Neutrophil (primary cell): ENCODE measurements around the gene MEIG1.
"Not testable (repeated sequence)": the region's sequence is repeated elsewhere in the genome, so short reads cannot be mapped to it uniquely, and the experiment has no call there.

Experiments
- H3K27ac ChIP-seq: fragments of 200-600 bp; sonication (generic); 2 replicates; pipeline ENCODE4 v1.5.1; 2016; ENCODE audit warnings: mild to moderate bottlenecking, moderate library complexity
- H3K27me3 ChIP-seq: fragments of 200-600 bp; sonication (generic); 2 replicates; pipeline ENCODE4 v1.6.0; 2016; ENCODE audit warnings: mild to moderate bottlenecking
- H3K36me3 ChIP-seq: fragments of 200-600 bp; sonication (generic); 2 replicates; pipeline ENCODE4 v1.5.1; 2017
- H3K4me1 ChIP-seq, 2 experiments: fragments of 200-600 bp in 1 of 2; sonication (generic) in 1 of 2; 1 replicate in 1 of 2; 2 replicates in 1 of 2; pipeline versions ENCODE4 v1.5.1 to v1.6.1; 2013 to 2016; ENCODE audit warnings: low read depth in 1 of 2, low read length in 1 of 2, mild to moderate bottlenecking in 1 of 2, moderate library complexity in 1 of 2; ENCODE audit not compliant: control insufficient read depth in 1 of 2, insufficient read depth in 1 of 2
- H3K4me3 ChIP-seq, 2 experiments: fragments of 200-600 bp in 1 of 2; sonication (generic) in 1 of 2; 1 replicate in 1 of 2; 2 replicates in 1 of 2; pipeline ENCODE4 v1.5.1; 2013 to 2016; ENCODE audit warnings: low read depth in 1 of 2, low read length in 1 of 2, mild to moderate bottlenecking in 1 of 2, moderate library complexity in 1 of 2
- H3K9me3 ChIP-seq: fragments of 200-600 bp; sonication (generic); 2 replicates; pipeline ENCODE4 v1.5.1; 2016
- TF ChIP-seq, protein P1 (sequence below): fragments of 200-600 bp; sonication (generic); IDR thresholded peaks from 2 replicates; pipeline ENCODE4 v1.5.1; 2016; ENCODE audit warnings: antibody characterized with exemption

Gene MEIG1

DNA sequence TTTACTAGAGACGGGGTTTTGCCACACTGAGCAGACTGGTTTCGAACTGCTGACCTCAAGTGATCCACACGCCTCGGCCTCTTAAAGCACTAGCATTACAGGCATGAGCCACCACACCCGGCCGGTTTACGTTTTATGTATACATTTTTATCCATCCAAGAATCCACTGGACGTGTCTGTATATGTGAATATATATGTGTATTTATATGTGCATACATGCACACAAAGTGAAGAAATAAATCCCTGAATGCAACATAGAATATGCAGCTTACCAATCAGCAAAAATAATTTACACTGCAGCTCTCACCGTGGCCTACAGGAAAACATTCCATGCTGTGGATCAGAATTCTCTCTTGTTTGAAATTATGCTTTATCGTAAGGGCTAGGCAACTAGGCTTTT lies 28.6 kb upstream of the MEIG1 start:
- Histone ChIP-seq H3K4me3 (no peak overlapping the region), H3K36me3 (peaks cover 98% of the 10 kb centered on the region), H3K9me3 (no peaks in the 10 kb centered on the region), H3K4me1 (no peaks in the 10 kb centered on the region), H3K27me3 (no peaks in the 10 kb centered on the region), H3K27ac (no peak overlapping the region)
- TF ChIP-seq, protein P1, sequence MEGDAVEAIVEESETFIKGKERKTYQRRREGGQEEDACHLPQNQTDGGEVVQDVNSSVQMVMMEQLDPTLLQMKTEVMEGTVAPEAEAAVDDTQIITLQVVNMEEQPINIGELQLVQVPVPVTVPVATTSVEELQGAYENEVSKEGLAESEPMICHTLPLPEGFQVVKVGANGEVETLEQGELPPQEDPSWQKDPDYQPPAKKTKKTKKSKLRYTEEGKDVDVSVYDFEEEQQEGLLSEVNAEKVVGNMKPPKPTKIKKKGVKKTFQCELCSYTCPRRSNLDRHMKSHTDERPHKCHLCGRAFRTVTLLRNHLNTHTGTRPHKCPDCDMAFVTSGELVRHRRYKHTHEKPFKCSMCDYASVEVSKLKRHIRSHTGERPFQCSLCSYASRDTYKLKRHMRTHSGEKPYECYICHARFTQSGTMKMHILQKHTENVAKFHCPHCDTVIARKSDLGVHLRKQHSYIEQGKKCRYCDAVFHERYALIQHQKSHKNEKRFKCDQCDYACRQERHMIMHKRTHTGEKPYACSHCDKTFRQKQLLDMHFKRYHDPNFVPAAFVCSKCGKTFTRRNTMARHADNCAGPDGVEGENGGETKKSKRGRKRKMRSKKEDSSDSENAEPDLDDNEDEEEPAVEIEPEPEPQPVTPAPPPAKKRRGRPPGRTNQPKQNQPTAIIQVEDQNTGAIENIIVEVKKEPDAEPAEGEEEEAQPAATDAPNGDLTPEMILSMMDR = no peak

DNA sequence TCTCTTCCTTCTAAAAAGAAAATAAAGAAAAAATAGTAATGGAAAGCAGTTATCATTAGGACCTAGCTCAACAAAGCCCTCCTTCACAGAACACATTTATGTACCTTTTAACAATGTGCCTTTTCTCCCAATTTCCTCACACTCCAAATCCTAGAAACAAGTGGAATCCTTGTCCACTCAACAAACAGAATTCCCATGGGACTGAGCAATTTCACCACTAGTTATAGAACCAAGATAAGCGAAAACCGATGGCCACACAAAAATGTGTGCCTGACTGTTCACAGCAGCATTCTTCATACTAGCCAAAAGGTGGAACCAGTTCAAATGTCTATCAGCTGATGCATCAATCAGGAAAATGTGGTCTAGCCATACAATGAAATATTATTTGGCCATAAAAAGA lies 22.6 kb upstream of the MEIG1 start:
- no peaks in the 10 kb centered on the region for H3K27me3 ChIP-seq
- peaks cover 72% of the 10 kb centered on the region for H3K36me3 ChIP-seq
- H3K9me3 ChIP-seq = no peaks in the 10 kb centered on the region
- no peaks in the 10 kb centered on the region for H3K4me1 ChIP-seq
- no peak overlapping the region for H3K27ac ChIP-seq
- TF ChIP-seq, protein P1 = no peak
- no peak overlapping the region for H3K4me3 ChIP-seq

DNA sequence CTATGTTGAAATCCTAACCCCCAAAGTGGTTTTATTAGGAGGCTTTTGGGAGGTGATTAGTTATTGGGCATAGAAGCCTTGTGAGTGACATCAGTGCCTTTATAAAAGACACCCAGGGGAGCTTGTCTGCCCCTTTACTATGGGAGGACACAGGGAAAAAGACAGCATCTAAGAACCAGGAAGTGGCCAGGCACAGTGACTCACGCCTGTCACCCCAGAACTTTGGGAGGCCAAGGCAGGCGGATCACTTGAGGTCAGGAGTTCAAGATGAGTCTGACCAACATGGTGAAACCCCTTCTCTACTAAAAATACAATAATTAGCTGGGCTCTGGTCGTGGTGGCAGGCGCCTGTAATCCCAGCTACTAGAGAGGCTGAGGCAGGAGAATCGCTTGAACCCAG lies 20.2 kb upstream of the MEIG1 start:
- H3K4me3 ChIP-seq, H3K27me3 ChIP-seq, H3K4me1 ChIP-seq, H3K27ac ChIP-seq, H3K9me3 ChIP-seq: not testable (repeated sequence)
- H3K36me3 ChIP-seq = peaks cover 67% of the 10 kb centered on the region

- H3K9me3 ChIP-seq, H3K27me3 ChIP-seq, H3K4me3 ChIP-seq, H3K4me1 ChIP-seq, H3K27ac ChIP-seq: not testable (repeated sequence)
- peaks cover 70% of the 10 kb centered on the region for H3K36me3 ChIP-seq
Observed at GRCh38 chr10:14942147-14942949, 16.8 kb upstream of the MEIG1 start.

GRCh38 chr10:14942950-14943338 lies 16.2 kb upstream of the MEIG1 start:
- not testable (repeated sequence) for H3K27ac ChIP-seq, H3K9me3 ChIP-seq, H3K27me3 ChIP-seq, H3K4me1 ChIP-seq, H3K4me3 ChIP-seq
- H3K36me3 ChIP-seq = peaks cover 71% of the 10 kb centered on the region

DNA sequence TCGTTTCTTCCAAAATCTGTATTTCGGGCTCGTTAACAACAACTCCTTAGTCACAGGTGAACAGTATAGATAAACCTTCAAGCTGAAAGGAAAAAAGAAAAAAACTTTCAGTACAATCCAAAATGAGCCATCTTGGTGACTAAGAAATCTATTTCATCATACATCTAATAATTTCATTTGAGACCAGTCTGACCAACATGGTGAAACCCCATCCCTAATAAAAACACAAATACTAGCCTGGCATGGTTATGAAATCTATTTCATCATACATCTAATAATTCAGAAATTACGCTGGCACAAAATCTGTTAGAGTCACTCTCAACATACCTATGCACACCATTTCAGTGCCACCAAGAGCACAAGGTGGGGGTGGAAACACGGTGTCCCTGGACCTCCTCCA lies 14.1 kb upstream of the MEIG1 start:
- Histone ChIP-seq H3K4me3 (no peak overlapping the region), H3K36me3 (peaks cover 70% of the 10 kb centered on the region), H3K27me3 (no peaks in the 10 kb centered on the region), H3K4me1 (no peaks in the 10 kb centered on the region), H3K27ac (no peak overlapping the region), H3K9me3 (no peaks in the 10 kb centered on the region)
- TF ChIP-seq, protein P1 = no peak

GRCh38 chr10:14947268-14947667 lies 11.9 kb upstream of the MEIG1 start:
- TF ChIP-seq, protein P1 = no peak
- Histone ChIP-seq H3K36me3 (peaks cover 56% of the 10 kb centered on the region), H3K4me1 (peaks cover 16 to 18% of the 10 kb centered on the region in 2 experiments), H3K27me3 (no peaks in the 10 kb centered on the region), H3K9me3 (no peaks in the 10 kb centered on the region), H3K27ac (no peak overlapping the region), H3K4me3 (no peak overlapping the region)
